Mesenchymal stem cell (in vitro differentiated cells and primary cell): ENCODE results near the gene ENTPD2.

Source experiments
- DNase-seq: peaks from one replicate; pipeline ENCODE4 v3.0.0-alpha.2; 2013
- H2AFZ ChIP-seq: one replicate; pipeline ENCODE4 v1.6.1; 2013; ENCODE audit warnings: low read depth, mild to moderate bottlenecking, control low read depth, inconsistent platforms, low read length, moderate library complexity
- H2AK5ac ChIP-seq: 2 replicates; pipeline ENCODE4 v1.6.1; 2013; ENCODE audit warnings: low read length, moderate library complexity, mild to moderate bottlenecking, inconsistent platforms; ENCODE audit not compliant: severe bottlenecking
- H2BK120ac ChIP-seq: one replicate; pipeline ENCODE4 v1.6.1; 2013; ENCODE audit warnings: low read depth, mild to moderate bottlenecking, inconsistent platforms, low read length, moderate library complexity
- H2BK12ac ChIP-seq, 2 experiments: one replicate each; pipeline ENCODE4 v1.6.1; 2013; ENCODE audit warnings: inconsistent platforms in 2 of 2, low read length in 2 of 2, mild to moderate bottlenecking in 2 of 2, moderate library complexity in 2 of 2, control low read depth in 1 of 2
- H2BK15ac ChIP-seq: one replicate; pipeline ENCODE4 v1.6.1; 2013; ENCODE audit warnings: mild to moderate bottlenecking, low read depth, inconsistent platforms; ENCODE audit not compliant: poor library complexity, severe bottlenecking
- H2BK5ac ChIP-seq: 2 replicates; pipeline ENCODE4 v1.6.1; 2013; ENCODE audit warnings: low read depth, mild to moderate bottlenecking, low read length, control low read depth, inconsistent platforms; ENCODE audit not compliant: poor library complexity, severe bottlenecking
- H3K14ac ChIP-seq, 2 experiments: one replicate each; pipeline ENCODE4 v1.6.1; 2013; ENCODE audit warnings: inconsistent platforms in 2 of 2, low read length in 2 of 2, control low read depth in 1 of 2, mild to moderate bottlenecking in 1 of 2, moderate library complexity in 1 of 2
- H3K18ac ChIP-seq, 2 experiments: one replicate each; pipeline ENCODE4 v1.6.1; 2013; ENCODE audit warnings: inconsistent platforms in 2 of 2, low read length in 2 of 2, control low read depth in 1 of 2, low read depth in 1 of 2, mild to moderate bottlenecking in 1 of 2
- H3K23ac ChIP-seq, 2 experiments: one replicate each; pipeline ENCODE4 v1.6.1; 2013; ENCODE audit warnings: inconsistent platforms in 2 of 2, low read length in 2 of 2, mild to moderate bottlenecking in 2 of 2, moderate library complexity in 2 of 2, control low read depth in 1 of 2
- H3K27ac ChIP-seq: 2 replicates; pipeline ENCODE4 v1.5.1; 2013; ENCODE audit warnings: mild to moderate bottlenecking, moderate library complexity, low read length, control low read depth, inconsistent platforms; ENCODE audit not compliant: poor library complexity, severe bottlenecking
- H3K27me3 ChIP-seq, 2 experiments: 2 replicates each; pipeline versions ENCODE4 v1.6.1 to v1.7.0; 2013; ENCODE audit warnings: low read length in 2 of 2, mild to moderate bottlenecking in 2 of 2, moderate library complexity in 2 of 2, control low read depth in 1 of 2, inconsistent platforms in 1 of 2; ENCODE audit not compliant: control insufficient read depth in 1 of 2, insufficient read depth in 1 of 2
- H3K36me3 ChIP-seq, 2 experiments: 2 replicates each; pipeline versions ENCODE4 v1.6.1 to v1.7.0; 2013; ENCODE audit warnings: low read length in 2 of 2, control low read depth in 1 of 2, inconsistent platforms in 1 of 2, low read depth in 1 of 2, mild to moderate bottlenecking in 1 of 2; ENCODE audit not compliant: insufficient read depth in 2 of 2, control insufficient read depth in 1 of 2
- H3K4ac ChIP-seq, 2 experiments: one replicate each; pipeline ENCODE4 v1.6.1; 2013; ENCODE audit warnings: inconsistent platforms in 2 of 2, low read length in 2 of 2, mild to moderate bottlenecking in 2 of 2, moderate library complexity in 2 of 2, control low read depth in 1 of 2, low read depth in 1 of 2
- H3K4me1 ChIP-seq: 2 replicates; pipeline ENCODE4 v1.6.1; 2013; ENCODE audit warnings: low read depth, low read length, control low read depth; ENCODE audit not compliant: control insufficient read depth, insufficient read depth
- H3K4me2 ChIP-seq: 2 replicates; pipeline ENCODE4 v1.6.1; 2013; ENCODE audit warnings: low read length, mild to moderate bottlenecking, inconsistent platforms; ENCODE audit not compliant: poor library complexity, severe bottlenecking
- H3K4me3 ChIP-seq, 2 experiments: 2 replicates each; pipeline versions ENCODE4 v1.5.1 to v1.7.0; 2013; ENCODE audit warnings: low read length in 2 of 2, mild to moderate bottlenecking in 2 of 2, control low read depth in 1 of 2, low read depth in 1 of 2; ENCODE audit not compliant: insufficient read depth in 1 of 2
- H3K79me1 ChIP-seq: replicated peaks from 2 replicates; pipeline ENCODE4 v1.6.1; 2013; ENCODE audit warnings: mild to moderate bottlenecking, control low read depth, low read length, inconsistent platforms; ENCODE audit not compliant: poor library complexity, severe bottlenecking
- H3K9ac ChIP-seq: 2 replicates; pipeline ENCODE4 v1.7.0; 2013; ENCODE audit warnings: mild to moderate bottlenecking, low read length, moderate library complexity
- H3K9me3 ChIP-seq: 2 replicates; pipeline ENCODE4 v1.7.0; 2013; ENCODE audit warnings: mild to moderate bottlenecking, low read length; ENCODE audit not compliant: control insufficient read depth
- H4K8ac ChIP-seq: one replicate; pipeline ENCODE4 v1.6.1; 2013; ENCODE audit warnings: inconsistent platforms, mild to moderate bottlenecking, low read length, moderate library complexity
- H4K91ac ChIP-seq: one replicate; pipeline ENCODE4 v1.6.1; 2013; ENCODE audit warnings: mild to moderate bottlenecking, low read length, inconsistent platforms
- WGBS: methylation state at CpG from one replicate; pipeline ENCODE4 v1.1.7; 2013; ENCODE audit warnings: mixed read lengths; 5-methylcytosine and 5-hydroxymethylcytosine counted together

The ENTPD2 gene

DNA sequence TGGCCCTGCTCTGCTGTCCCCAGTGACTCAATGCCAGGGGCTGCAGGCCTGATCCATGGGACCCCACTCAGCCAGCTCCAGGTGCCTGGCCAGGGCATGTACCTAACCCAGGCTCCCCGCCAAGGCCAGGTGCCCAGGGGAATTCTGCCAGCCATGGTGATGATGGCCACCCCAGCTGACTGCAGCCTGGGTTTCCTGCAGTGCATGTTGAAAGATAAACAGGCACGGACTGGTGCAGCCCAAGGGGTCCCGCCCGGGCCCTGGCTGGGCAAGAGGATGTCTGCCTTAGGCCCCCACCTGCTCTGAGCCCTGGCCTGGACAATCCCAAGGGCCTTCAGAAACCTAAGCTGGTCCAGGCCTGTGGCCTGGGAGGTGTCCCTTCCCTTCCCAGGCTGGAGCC is 27.0 kb downstream of the ENTPD2 start:
- Histone ChIP-seq H3K9ac (no peak overlapping the region), H2BK15ac (no peak overlapping the region), H3K4me1 (peaks cover 40% of the 10 kb centered on the region), H3K14ac (no peak overlapping the region), H2BK120ac (no peak overlapping the region), H3K27me3 (peaks cover 0 to 4% of the 10 kb centered on the region in 2 experiments), H3K4me2 (no peak overlapping the region), H3K79me1 (no peaks in the 10 kb centered on the region), H2BK5ac (no peak overlapping the region), H3K4me3 (peak overlapping the region in 1 of 2 experiments; percentile 77), H3K23ac (no peak overlapping the region), H2AK5ac (no peak overlapping the region), H3K36me3 (peaks cover 0 to 8% of the 10 kb centered on the region in 2 experiments), H2AFZ (no peak overlapping the region), H3K9me3 (no peaks in the 10 kb centered on the region), H3K4ac (no peak overlapping the region), H2BK12ac (no peak overlapping the region), H3K27ac (no peak overlapping the region), H4K8ac (no peak overlapping the region), H4K91ac (no peak overlapping the region), H3K18ac (no peak overlapping the region)
- DNase-seq: no peak
- 85% methylated on average over 4 of the region's 4 CpGs for WGBS

DNA sequence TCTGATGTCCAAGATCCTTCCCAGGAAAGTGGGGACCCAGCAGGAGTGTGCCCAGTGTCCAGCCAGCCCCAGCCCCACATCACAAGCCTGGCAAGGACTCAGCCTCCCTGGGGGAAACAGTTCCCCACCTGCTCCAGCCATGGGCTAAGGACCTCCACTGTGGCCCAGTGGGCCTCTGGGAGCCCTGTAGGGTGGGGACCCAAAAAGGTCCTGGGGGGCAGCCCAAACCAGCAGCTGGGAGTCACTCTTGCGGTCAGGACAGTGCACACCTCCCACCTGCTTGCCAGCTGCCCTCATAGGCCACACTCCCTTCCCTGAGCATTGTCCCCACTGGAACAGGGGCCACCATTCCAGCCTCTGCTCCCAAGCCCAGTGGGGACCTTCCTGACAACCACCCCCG is 27.5 kb downstream of the ENTPD2 start:
- Histone ChIP-seq H3K27me3 (peaks cover 0 to 4% of the 10 kb centered on the region in 2 experiments), H3K4me2 (no peak overlapping the region), H4K91ac (no peak overlapping the region), H3K23ac (no peak overlapping the region), H3K9me3 (no peaks in the 10 kb centered on the region), H3K79me1 (no peaks in the 10 kb centered on the region), H3K4me1 (peaks cover 40% of the 10 kb centered on the region), H3K27ac (no peak overlapping the region), H2BK15ac (no peak overlapping the region), H3K36me3 (peaks cover 0 to 8% of the 10 kb centered on the region in 2 experiments), H3K9ac (no peak overlapping the region), H3K4me3 (no peak overlapping the region), H3K14ac (no peak overlapping the region), H2AFZ (no peak overlapping the region), H2AK5ac (no peak overlapping the region), H3K4ac (no peak overlapping the region), H4K8ac (no peak overlapping the region), H2BK5ac (no peak overlapping the region), H3K18ac (no peak overlapping the region), H2BK12ac (no peak overlapping the region), H2BK120ac (no peak overlapping the region)
- DNase-seq: no peak
- 100% methylated on average over 2 of the region's 2 CpGs for WGBS

DNA sequence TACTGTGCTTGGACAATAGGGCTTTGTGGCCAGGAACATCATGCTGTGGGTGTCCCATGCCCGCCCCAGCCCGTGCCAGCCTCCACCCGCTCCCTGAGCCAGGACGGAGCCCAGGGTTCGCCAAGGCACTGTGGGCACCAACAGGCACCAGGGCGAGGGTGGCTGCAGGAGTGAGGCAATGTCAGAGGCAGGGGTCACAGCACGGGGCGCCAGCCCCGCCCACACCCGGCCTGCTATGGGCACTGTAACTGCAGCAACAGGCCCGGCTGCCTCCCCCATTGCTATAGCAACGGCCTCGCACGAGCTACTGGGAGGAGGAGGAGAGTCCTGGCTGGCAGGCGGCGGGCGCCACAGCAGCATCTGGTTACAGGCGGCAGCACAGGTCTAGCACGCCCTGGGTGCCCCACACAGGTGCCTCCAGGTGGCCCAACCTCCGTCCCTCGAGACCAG is 28.3 kb downstream of the ENTPD2 start:
- Histone ChIP-seq H3K9ac (no peak overlapping the region), H3K18ac (no peak overlapping the region), H2AK5ac (no peak overlapping the region), H3K4me3 (no peak overlapping the region), H2BK15ac (no peak overlapping the region), H3K27ac (no peak overlapping the region), H2BK120ac (no peak overlapping the region), H3K23ac (no peak overlapping the region), H2BK5ac (no peak overlapping the region), H3K9me3 (no peaks in the 10 kb centered on the region), H2BK12ac (no peak overlapping the region), H2AFZ (no peak overlapping the region), H4K91ac (no peak overlapping the region), H3K4me1 (peaks cover 40% of the 10 kb centered on the region), H3K14ac (no peak overlapping the region), H3K4ac (no peak overlapping the region), H3K79me1 (no peaks in the 10 kb centered on the region), H4K8ac (no peak overlapping the region), H3K36me3 (peaks cover 0 to 10% of the 10 kb centered on the region in 2 experiments), H3K4me2 (no peak overlapping the region), H3K27me3 (peaks cover 0 to 4% of the 10 kb centered on the region in 2 experiments)
- WGBS: 87% methylated on average over 19 of the region's 21 CpGs
- DNase-seq: no peak

DNA sequence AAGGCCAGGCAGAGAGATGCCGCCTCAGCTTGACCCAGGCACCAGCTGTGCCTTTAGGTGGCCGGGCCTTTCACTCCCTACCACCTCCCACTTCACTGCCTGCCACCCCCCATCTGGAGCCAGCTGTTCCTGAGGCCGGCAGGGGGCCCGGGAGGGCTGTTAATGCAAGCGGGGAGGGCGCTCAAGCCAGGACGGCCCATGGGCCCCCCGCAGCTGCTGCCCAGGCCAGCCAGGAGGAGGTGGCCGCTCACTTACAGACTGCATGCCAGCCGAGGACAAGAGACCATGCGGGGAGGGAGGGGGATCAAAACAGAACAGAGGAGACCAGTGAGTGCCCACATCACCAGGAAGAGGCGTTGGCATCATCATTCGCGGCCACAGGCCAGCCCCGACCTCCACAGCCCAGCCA is 30.3 kb downstream of the ENTPD2 start:
- 83% methylated on average over 15 of the region's 15 CpGs for WGBS
- Histone ChIP-seq H3K14ac (no peak overlapping the region), H3K4me1 (peaks cover 33% of the 10 kb centered on the region), H3K36me3 (peaks cover 0 to 21% of the 10 kb centered on the region in 2 experiments), H3K4me2 (no peak overlapping the region), H3K9me3 (no peaks in the 10 kb centered on the region), H3K4me3 (no peak overlapping the region), H4K8ac (no peak overlapping the region), H2AK5ac (no peak overlapping the region), H2BK120ac (no peak overlapping the region), H3K18ac (no peak overlapping the region), H2BK15ac (no peak overlapping the region), H2AFZ (no peak overlapping the region), H3K79me1 (no peaks in the 10 kb centered on the region), H3K23ac (no peak overlapping the region), H3K27me3 (no peaks in the 10 kb centered on the region), H2BK5ac (no peak overlapping the region), H3K4ac (no peak overlapping the region), H2BK12ac (no peak overlapping the region), H4K91ac (peak overlapping the region; percentile 76), H3K27ac (no peak overlapping the region), H3K9ac (no peak overlapping the region)
- no peak for DNase-seq
